Middle frontal gyrus (tissue), 1 donor: ENCODE data around the gene DACT3.

Source experiments
- DNase-seq: peaks from one replicate; pipeline ENCODE4 v3.0.0-alpha.2; 2015; ENCODE audit warnings: low spot score; ENCODE audit errors: extremely low spot score

Gene DACT3

DNA sequence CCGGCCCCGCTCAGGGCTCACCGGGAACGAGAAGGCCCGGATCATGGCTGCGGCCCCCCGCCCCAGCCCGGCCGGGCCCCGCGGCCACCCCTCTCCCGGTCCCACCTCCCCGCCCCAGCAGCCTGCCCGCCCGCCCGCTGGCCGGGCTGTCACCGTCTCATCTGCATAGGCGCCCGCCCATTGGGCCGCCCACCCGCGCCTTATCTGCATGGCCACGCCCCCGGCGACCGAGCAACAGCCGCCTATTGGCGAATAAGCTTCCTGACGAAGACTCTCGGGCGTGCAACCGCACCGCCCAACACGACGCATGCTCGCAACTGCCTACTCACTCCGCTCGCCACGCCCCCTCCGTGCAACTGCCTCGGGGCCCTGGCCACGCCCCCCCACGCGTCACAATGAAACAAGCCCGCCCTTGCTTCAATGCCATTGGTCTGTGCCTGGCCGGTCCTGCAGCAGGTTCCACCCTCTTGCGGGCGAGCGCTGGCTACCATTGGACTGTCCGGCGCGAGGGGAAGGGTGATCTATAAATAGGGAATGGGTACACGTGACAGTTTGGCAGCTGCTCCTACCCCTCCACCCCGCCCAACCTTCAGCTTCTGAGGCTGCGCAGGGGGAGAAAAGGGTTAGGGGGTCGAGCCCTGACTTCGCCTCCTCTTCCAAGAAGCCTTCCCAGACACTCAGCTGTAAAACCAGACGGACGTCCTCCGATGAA is at the start of gene DACT3:
Gene DACT3 (minus strand): TSS at position 163 of the 712 bp plus-strand sequence. CDS start 118 bp downstream, at position 45.
- peak; percentile 100 for DNase-seq

GRCh38 chr19:46710687-46711086 is 49.7 kb upstream of the DACT3 start:
- DNase-seq, result no peak

DNA sequence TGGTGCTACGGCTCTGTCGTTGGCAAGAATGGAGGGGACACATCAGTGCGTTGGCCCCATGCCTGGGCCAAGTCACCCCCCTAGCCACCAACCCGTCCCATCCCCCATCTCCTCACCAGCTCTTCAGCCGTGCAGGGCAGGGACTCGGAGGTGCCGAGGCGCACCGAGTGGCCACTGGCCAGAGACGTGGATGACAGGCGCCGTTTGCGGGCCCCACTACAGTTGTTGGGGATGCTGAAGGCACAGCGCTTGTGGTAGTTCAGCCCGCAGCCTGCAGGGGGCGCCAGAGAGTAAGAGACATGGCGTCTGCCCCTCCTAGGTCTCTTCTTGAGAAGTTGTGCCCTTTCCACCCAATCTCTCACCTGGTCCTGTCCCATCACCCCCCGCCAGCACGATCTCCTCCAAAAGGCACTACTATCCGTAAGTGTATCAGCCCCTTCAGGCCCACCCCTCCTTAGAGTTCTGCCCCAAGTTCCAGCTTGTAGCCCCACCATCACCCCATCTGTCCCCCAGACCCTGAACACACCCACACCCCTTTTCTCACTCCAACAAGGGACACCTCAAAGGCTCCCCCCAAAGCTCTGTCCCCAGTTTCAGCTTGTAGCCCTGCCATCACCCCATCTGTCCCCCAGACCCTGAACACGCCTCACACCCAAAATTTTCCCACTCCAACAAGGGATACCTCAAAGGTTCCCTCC is 43.5 kb upstream of the DACT3 start:
- no peak for DNase-seq

GRCh38 chr19:46700704-46701103 is 39.7 kb upstream of the DACT3 start:
- DNase-seq, result no peak

- DNase-seq, result no peak
Observed at GRCh38 chr19:46698395-46699321, 37.7 kb upstream of the DACT3 start.

GRCh38 chr19:46697204-46697960 is 36.4 kb upstream of the DACT3 start:
- DNase-seq, result no peak

GRCh38 chr19:46696866-46697203 is 35.9 kb upstream of the DACT3 start:
- DNase-seq, result no peak

GRCh38 chr19:46696052-46696451 is 35.1 kb upstream of the DACT3 start:
- no peak for DNase-seq

DNA sequence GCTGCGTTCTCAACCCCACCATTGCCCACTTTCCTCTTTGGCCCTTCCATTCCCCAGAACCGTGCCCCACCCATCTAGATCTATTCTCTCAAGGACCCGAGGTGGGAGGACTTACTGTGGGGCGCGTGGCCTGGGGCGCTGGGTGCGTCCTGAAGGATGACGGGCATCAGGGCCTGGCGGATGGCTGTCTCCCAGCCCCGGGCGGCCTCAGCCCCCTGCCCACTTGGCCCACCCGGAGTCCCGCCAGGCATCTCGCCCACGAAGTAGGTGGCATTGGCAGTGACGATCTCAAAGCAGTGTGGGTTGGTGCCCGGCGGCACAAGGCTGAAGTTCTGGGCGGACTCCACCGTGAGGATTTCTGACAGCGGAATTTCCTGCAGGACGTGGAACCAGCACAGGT is 32.8 kb upstream of the DACT3 start:
- DNase-seq, result no peak

DNA sequence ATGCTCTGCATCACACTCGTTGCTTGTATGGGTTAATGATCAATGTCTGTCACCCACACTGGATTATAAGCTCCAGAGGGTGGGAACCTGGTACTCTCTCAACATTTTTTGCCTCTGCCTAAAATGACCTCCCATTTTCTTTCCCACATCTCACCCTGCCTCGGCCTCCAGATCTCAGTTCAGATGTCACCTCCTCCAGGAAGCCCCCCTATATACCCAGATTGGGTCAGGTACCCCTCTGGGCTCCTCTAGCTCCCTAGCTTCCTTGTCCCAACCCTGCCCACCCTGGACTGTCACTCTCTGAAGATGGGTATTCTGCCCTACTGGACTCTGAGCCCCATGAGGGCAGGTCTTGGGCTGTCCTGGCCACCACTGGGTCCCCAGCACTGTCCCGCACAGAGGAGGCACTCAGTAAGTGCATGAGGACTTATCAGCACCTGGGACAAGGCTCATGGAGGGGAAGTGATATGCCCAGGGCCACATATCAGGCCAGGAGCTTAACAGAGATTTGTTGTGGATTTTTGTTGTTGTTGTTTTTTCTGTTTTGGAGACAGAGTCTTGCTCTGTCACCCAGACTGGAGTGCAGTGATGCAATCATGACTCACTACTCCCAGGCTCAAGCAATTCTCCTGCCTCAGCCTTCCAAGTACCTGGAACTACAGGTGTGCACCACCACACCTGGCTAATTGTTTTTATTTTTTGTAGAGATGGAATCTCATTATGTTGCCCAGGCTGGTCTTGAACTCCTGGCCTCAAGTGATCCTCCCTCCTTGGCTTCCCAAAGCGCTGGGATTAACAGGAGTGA is 32.1 kb upstream of the DACT3 start:
- DNase-seq, result no peak

DNA sequence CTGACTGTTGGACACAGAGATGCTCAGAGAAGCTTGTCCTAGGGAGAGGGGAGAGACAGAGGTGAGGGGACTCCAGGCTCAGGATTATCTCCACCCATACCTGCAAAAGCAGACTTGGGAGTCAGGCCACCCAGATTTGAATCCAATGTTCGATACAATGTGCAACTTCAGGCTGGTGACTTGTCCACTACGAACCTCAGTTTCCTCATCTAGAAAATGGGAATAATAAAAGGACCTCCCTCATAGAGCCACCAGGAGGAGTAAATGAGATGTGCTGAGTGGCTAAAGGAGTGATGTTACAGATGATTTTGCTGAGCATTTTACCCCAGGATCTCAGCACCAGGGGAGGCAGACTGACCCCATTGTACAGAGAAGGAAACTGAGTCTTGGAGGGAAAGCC is 31.0 kb upstream of the DACT3 start:
- DNase-seq, result no peak

GRCh38 chr19:46691104-46691503 is 30.1 kb upstream of the DACT3 start:
- no peak for DNase-seq

GRCh38 chr19:46689358-46689757 is 28.4 kb upstream of the DACT3 start:
- no peak for DNase-seq

DNA sequence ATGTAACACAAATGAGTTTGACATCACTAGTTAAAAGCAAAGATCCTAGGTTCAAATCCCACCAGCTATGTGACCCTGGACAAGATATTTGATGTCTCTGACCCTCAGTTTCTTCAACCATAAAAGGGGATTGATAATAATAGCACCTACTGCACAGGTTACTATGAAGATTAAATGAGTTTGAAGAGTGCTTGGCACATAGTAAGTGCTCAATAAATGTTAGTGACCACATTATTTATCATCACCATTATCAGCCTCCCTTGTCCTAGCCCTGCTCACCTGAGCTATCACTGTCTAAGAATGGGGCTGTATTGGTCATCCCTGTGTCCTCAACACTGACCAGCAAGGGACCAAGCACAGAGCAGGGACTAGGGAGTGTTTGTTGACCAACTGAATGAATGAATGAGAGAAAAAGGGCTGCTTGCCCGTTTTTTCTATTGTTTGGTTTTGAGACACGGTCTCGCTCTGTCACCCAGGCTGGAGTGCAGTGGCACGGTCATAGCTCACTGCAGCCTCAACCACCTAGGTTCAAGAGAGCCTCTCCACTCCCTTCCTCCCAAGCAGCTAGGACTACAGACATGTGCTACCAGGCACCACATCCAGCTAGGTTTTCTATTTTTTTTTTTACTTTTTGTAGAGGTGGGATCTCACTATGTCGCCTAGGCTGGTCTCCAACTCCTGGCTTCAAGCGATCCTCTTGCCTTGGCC is 26.6 kb upstream of the DACT3 start:
- DNase-seq, result no peak

DNA sequence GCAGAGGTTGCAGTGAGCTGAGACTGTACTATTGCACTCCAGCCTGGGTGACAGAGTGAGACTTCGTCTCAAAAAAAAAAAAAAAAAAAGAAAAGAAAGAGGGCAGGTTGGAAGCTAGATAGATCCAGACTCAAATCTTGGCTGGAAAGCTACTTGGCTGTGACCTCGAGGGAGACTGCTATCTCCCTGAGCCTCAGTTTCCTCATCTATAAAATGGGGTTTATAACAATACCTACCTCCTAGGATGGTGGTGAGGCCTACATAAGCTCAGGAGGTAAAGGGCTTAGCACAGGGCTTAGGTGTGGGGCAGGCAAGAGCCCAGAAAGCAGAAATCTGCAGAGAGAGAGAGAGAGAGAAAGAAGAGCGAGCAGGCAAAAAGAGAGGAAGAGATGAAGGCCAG is 24.2 kb upstream of the DACT3 start:
- no peak for DNase-seq

GRCh38 chr19:46678110-46678732 is 17.2 kb upstream of the DACT3 start:
- DNase-seq, result no peak

- DNase-seq, result no peak
Observed at GRCh38 chr19:46674416-46675178, 13.6 kb upstream of the DACT3 start.

DNA sequence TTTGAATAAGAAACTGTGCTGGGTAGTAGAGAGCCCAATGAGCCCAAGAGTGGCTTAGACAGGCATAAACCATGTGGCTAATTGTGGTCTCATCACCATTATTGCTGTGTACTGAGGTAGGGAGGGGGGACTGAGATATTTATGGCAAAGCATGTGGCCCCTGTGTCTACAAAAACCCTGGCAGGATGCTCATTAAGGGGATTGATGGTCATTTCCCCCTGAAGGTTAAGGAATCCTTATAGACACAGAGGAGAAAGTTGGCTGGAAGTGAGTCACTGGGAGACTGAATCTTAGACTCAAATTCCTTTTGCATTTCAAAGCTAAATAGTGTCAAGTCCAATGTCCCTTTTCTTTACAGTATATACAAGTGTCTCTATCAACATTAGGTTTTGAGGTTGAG is 9.8 kb upstream of the DACT3 start:
- no peak for DNase-seq

GRCh38 chr19:46668662-46669061 is 7.7 kb upstream of the DACT3 start:
- no peak for DNase-seq
